BE2C (cell line): ENCODE results near the gene SFT2D1.

Experiments
- DNase-seq: peaks from one replicate; pipeline ENCODE4 v3.0.0-alpha.2; 2020
- H3K27me3 ChIP-seq: fragments of 250-450 bp; sonication (Bioruptor Pico); 2 replicates; pipeline ENCODE4 v1.5.1; 2020; ENCODE audit warnings: mild to moderate bottlenecking
- H3K36me3 ChIP-seq: fragments of 250-450 bp; sonication (Bioruptor Pico); 2 replicates; pipeline ENCODE4 v1.5.1; 2020; ENCODE audit warnings: mild to moderate bottlenecking
- H3K4me1 ChIP-seq: fragments of 250-450 bp; sonication (Bioruptor Pico); 2 replicates; pipeline ENCODE4 v1.5.1; 2020
- H3K4me3 ChIP-seq: 2 replicates; pipeline ENCODE4 v1.5.1; 2011; ENCODE audit warnings: low read depth, low read length
- H3K9me3 ChIP-seq: fragments of 250-450 bp; sonication (Bioruptor Pico); 2 replicates; pipeline ENCODE4 v1.5.1; 2020
- CTCF ChIP-seq: IDR thresholded peaks from 2 replicates; pipeline ENCODE4 v1.5.1; 2012; ENCODE audit warnings: mild to moderate bottlenecking, low read depth, low read length

SFT2D1 gene

GRCh38 chr6:166282394-166283032, 59.8 kb downstream of the SFT2D1 start:
- H3K27me3 ChIP-seq = no peaks in the 10 kb centered on the region
- H3K9me3 ChIP-seq = no peaks in the 10 kb centered on the region
- H3K4me1 ChIP-seq = no peaks in the 10 kb centered on the region
- no peak for DNase-seq
- H3K4me3 ChIP-seq = no peak overlapping the region
- TF ChIP-seq CTCF = no peak
- H3K36me3 ChIP-seq = no peaks in the 10 kb centered on the region

GRCh38 chr6:166281104-166281503, 61.2 kb downstream of the SFT2D1 start:
- no peaks in the 10 kb centered on the region for H3K36me3 ChIP-seq
- H3K27me3 ChIP-seq = no peaks in the 10 kb centered on the region
- H3K9me3 ChIP-seq = no peaks in the 10 kb centered on the region
- H3K4me1 ChIP-seq = no peaks in the 10 kb centered on the region; the same call in 1 of the 2 replicates
- TF ChIP-seq CTCF = no peak
- no peak overlapping the region for H3K4me3 ChIP-seq
- no peak for DNase-seq

- no peak for TF ChIP-seq CTCF
- no peaks in the 10 kb centered on the region for H3K27me3 ChIP-seq
- no peak overlapping the region for H3K4me3 ChIP-seq
- H3K36me3 ChIP-seq = no peaks in the 10 kb centered on the region
- H3K9me3 ChIP-seq = no peaks in the 10 kb centered on the region
- no peak for DNase-seq
- peaks cover 2% of the 10 kb centered on the region; the same call in 1 of the 2 replicates for H3K4me1 ChIP-seq
Measured at GRCh38 chr6:166279393-166279679, 63.0 kb downstream of the SFT2D1 start.

GRCh38 chr6:166278579-166279392, 63.6 kb downstream of the SFT2D1 start:
- DNase-seq = no peak
- Histone ChIP-seq H3K27me3 (no peaks in the 10 kb centered on the region), H3K36me3 (no peaks in the 10 kb centered on the region), H3K9me3 (no peaks in the 10 kb centered on the region), H3K4me3 (no peak overlapping the region), H3K4me1 (peaks cover 2% of the 10 kb centered on the region; the same call in 1 of the 2 replicates)
- TF ChIP-seq CTCF = no peak

GRCh38 chr6:166277892-166278578, 64.3 kb downstream of the SFT2D1 start:
- TF ChIP-seq CTCF = no peak
- Histone ChIP-seq H3K36me3 (no peaks in the 10 kb centered on the region), H3K4me3 (no peak overlapping the region), H3K4me1 (peaks cover 2% of the 10 kb centered on the region; the same call in 1 of the 2 replicates), H3K27me3 (no peaks in the 10 kb centered on the region), H3K9me3 (no peaks in the 10 kb centered on the region)
- no peak for DNase-seq

GRCh38 chr6:166277018-166277417, 65.3 kb downstream of the SFT2D1 start:
- H3K27me3 ChIP-seq = no peaks in the 10 kb centered on the region
- H3K4me3 ChIP-seq = no peak overlapping the region
- H3K36me3 ChIP-seq = no peaks in the 10 kb centered on the region
- TF ChIP-seq CTCF = no peak
- H3K9me3 ChIP-seq = no peaks in the 10 kb centered on the region
- no peak for DNase-seq
- H3K4me1 ChIP-seq = peaks cover 2% of the 10 kb centered on the region; the same call in 1 of the 2 replicates
